BJ (cell line): ENCODE results near the gene SAC3D1. TPM values are rescaled to one million over a fixed set of nuclear protein-coding genes. Genes with fewer than 3 reads are reported as not detected.
"Not testable (repeated sequence)": the region's sequence is repeated elsewhere in the genome, so short reads cannot be mapped to it uniquely, and the experiment has no call there.

Experiments
- CTCF ChIA-PET: fragments of 350-600 bp; formaldehyde crosslinking; extraction: SDS; loops from one replicate; lab custom pipeline; 2021; ENCODE audit warnings: antibody characterized with exemption, inconsistent platforms; lab: Yijun Ruan, JAX
- POLR2A ChIA-PET: fragments of 300-600 bp; sonication (Branson Sonifier 250); formaldehyde crosslinking; extraction: SDS; loops from one replicate; lab custom pipeline; 2021; ENCODE audit warnings: antibody characterized with exemption; lab: Charles Lee
- DNase-seq: peaks from one replicate; pipeline ENCODE4 v3.0.0-alpha.2; 2011; ENCODE audit warnings: low read depth
- H3K27me3 ChIP-seq: 2 replicates; pipeline ENCODE4 v1.6.0; 2011; ENCODE audit warnings: low read length; ENCODE audit not compliant: control insufficient read depth, insufficient read depth
- H3K36me3 ChIP-seq: 2 replicates; pipeline ENCODE4 v1.5.1; 2011; ENCODE audit warnings: low read length; ENCODE audit not compliant: control insufficient read depth, insufficient read depth
- H3K4me3 ChIP-seq: 2 replicates; pipeline ENCODE4 v1.5.1; 2011; ENCODE audit warnings: low read depth, mild to moderate bottlenecking, control low read depth, low read length
- polyA plus RNA-seq: library from polyadenylated mRNA; depleted of rRNA; stranded (reverse); fragments of >200 nt; gene quantifications from 2 replicates; pipeline ENCODE4 v1.2.3, GENCODE V29; 2011
- TF ChIP-seq, protein P1 (sequence below): IDR thresholded peaks from 2 replicates; pipeline ENCODE4 v1.5.1; 2011; ENCODE audit warnings: low read depth, mild to moderate bottlenecking, control low read depth, inconsistent platforms, low read length, moderate library complexity; ENCODE audit not compliant: insufficient read depth

The SAC3D1 gene
- polyA plus RNA-seq, 1 experiment = 7.3 TPM

DNA sequence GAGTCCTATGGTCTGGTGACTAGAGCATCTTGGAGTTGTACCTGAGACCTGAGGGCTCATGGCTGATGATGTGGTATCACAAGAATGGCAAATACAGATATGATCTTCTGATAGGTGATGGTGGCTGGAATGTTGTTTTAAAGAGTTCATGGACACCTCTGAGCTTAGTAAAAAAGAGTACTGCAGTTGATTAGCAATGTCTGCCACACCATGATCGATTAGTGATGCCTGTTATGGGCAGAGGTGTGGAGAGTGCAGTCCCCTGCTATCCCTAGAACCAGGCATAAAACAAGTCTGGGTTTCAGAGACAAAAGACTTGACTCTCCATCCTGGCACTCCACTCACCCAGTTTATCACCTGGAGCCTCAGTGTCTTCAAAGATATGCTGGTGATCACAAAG, 42.9 kb upstream of the SAC3D1 start:
- TF ChIP-seq, protein P1, sequence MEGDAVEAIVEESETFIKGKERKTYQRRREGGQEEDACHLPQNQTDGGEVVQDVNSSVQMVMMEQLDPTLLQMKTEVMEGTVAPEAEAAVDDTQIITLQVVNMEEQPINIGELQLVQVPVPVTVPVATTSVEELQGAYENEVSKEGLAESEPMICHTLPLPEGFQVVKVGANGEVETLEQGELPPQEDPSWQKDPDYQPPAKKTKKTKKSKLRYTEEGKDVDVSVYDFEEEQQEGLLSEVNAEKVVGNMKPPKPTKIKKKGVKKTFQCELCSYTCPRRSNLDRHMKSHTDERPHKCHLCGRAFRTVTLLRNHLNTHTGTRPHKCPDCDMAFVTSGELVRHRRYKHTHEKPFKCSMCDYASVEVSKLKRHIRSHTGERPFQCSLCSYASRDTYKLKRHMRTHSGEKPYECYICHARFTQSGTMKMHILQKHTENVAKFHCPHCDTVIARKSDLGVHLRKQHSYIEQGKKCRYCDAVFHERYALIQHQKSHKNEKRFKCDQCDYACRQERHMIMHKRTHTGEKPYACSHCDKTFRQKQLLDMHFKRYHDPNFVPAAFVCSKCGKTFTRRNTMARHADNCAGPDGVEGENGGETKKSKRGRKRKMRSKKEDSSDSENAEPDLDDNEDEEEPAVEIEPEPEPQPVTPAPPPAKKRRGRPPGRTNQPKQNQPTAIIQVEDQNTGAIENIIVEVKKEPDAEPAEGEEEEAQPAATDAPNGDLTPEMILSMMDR = no peak
- DNase-seq = no peak
- no peak overlapping the region for H3K4me3 ChIP-seq
- CTCF ChIA-PET = interaction anchor here (1.6 to 2.1 kb wide), 3 partner anchors 15 to 104 kb away, joined by 3 to 13 read pairs (median 8); partner anchors contain the start of gene ARL2
- H3K27me3 ChIP-seq = no peaks in the 10 kb centered on the region; the same call in 1 of the 2 replicates
- no peaks in the 10 kb centered on the region for H3K36me3 ChIP-seq
- POLR2A ChIA-PET = no interaction called here

DNA sequence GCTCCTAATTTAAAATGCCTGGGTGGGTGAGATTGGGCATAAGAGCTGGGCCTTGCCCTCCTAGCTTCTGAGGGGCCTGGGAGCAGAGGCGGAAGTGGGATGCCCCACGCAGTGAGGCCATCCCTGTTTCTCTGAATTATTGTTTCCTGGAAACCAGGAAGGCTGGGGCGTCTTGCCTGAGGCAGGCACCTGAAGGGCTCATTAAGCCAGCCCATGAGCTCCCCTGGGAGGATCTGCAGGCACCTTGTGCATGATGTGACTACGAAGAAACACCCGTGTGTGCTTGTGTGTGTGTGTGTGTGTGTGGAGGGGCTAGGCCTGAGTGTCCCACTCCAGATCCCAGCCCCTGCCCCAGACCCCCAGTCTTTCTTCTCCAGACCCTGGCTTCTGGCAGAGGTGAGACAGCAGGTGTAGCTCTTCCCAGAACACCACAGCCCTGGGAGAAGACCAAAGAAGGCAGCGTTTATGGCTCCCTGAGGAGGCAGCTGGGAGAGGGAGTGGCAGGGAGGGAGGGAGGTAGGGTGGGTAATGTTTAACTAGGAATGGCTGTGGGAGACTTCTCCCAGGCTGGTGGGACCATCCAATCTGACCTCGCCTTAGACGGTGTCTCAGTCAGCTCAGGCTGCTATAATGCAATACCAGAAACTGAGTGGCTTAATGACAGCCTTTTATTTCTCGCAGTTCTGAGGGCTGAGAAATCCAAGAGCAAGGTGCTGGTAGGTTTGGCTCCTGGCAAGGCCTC, 42.1 kb upstream of the SAC3D1 start:
- H3K4me3 ChIP-seq = no peak overlapping the region
- H3K27me3 ChIP-seq = no peaks in the 10 kb centered on the region; the same call in 1 of the 2 replicates
- ChIA-PET CTCF (interaction anchor here (0.6 to 2.1 kb wide), 2 partner anchors 15 to 152 kb away, joined by 3 to 13 read pairs; partner anchors contain the start of gene ARL2), POLR2A (no interaction called here)
- no peaks in the 10 kb centered on the region for H3K36me3 ChIP-seq
- no peak for DNase-seq
- TF ChIP-seq, protein P1 = no peak

DNA sequence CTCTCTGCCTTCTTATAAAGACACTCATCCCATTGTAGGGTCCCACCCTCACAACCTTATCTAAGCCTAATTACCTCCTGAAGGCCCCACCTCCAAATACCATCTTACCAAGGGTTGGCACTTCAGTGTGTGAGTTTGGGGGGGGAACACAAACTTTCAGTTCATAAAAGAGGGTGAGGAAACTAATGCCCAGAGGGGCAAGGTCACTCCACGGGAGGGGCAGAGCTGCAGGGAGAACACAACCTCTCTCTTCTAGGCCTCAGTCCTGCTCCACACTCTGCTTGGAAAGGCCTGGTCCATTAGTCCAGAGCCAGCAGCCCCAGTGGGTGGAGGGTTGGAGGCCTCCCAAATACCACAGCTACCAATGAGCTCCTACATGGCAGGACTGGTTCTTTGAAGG, 41.5 kb upstream of the SAC3D1 start:
- CTCF ChIA-PET = interaction anchor here (2.1 kb wide), 1 partner anchor 14 kb away, joined by 13 read pairs; the partner anchor contains the start of gene ARL2
- Histone ChIP-seq H3K36me3 (no peaks in the 10 kb centered on the region), H3K4me3 (no peak overlapping the region), H3K27me3 (no peaks in the 10 kb centered on the region)
- no peak for DNase-seq
- TF ChIP-seq, protein P1 = no peak
- POLR2A ChIA-PET = no interaction called here

DNA sequence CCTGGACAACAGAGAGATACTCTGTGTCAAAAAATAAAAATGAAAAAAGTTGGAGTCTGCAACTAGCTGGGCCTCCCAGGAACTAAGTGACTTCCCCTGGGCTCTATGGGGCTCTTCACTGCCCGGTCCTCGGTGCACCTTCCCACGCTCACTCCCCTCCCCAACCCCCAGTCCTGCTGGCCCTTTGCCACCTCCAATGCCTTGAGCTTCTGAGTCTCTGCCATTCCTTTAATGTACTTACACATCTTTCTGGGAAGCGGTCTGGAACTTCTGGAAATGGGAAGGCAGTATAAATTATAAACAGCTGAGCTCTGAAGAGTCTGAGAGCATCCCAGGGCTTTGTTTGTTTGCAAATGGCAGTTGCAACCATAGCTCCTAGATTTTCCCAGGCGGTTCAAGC, 38.3 kb upstream of the SAC3D1 start:
- H3K4me3 ChIP-seq = no peak overlapping the region
- no peak for DNase-seq
- TF ChIP-seq, protein P1 = no peak
- no peaks in the 10 kb centered on the region for H3K36me3 ChIP-seq
- no peaks in the 10 kb centered on the region for H3K27me3 ChIP-seq
- CTCF ChIA-PET = interaction anchor here (1.0 to 4.3 kb wide), 3 partner anchors 11 to 108 kb away, joined by 3 to 30 read pairs (median 4); partner anchors contain the start of genes ARL2 and TM7SF2
- POLR2A ChIA-PET = no interaction called here

DNA sequence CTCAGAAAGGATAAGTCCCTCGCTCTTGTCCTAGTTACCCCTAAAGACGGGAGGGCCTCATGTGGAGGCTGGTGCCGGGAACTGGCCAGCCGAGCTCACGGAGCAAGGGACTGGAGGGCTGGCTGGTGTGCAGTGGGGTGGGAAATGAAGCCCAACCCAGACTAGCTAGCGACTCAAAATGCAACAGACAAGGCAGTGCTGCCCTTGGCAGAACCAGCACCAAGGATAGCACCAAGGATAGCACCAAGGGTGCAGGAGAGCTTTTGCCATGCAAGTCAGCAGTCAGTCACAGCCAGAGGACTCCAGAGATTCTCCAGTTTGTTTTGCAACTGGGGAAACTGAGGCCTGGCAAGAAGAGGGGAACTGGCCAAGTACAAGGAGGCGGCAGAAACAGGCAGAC, 37.7 kb upstream of the SAC3D1 start:
- Histone ChIP-seq H3K4me3 (no peak overlapping the region), H3K36me3 (no peaks in the 10 kb centered on the region), H3K27me3 (no peaks in the 10 kb centered on the region)
- POLR2A ChIA-PET = no interaction called here
- CTCF ChIA-PET = interaction anchor here (0.6 to 4.3 kb wide), 4 partner anchors 11 to 114 kb away, joined by 3 to 30 read pairs (median 4); partner anchors contain the start of genes ARL2, TM7SF2 and ZNHIT2
- DNase-seq = no peak
- TF ChIP-seq, protein P1 = no peak

DNA sequence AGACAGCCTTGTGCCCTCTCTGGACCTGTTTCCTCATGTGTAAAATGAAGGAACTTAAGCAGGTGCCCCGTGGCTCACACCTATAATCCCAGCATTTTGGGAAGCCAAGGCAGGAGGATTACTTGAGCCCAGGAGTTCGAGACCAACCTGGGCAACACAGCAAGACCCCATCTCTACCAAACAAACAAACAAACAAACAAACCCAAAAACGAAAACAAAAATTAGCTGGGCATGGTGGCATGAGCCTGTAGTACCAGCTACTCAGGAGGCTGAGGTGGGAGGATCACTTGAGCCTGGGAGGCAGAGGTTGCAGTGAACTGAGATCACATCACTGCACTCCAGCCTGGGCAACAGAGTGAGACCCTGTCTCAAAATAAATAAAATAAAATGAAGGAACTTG, 37.0 kb upstream of the SAC3D1 start:
- POLR2A ChIA-PET, H3K27me3 ChIP-seq, DNase-seq, H3K36me3 ChIP-seq, H3K4me3 ChIP-seq: not testable (repeated sequence)
- CTCF ChIA-PET = interaction anchor here (1.0 to 4.3 kb wide), 3 partner anchors 10 to 113 kb away, joined by 3 to 30 read pairs (median 3); partner anchors contain the start of genes ARL2 and ZNHIT2
